ENCODE results near the gene PLXNA2.

DNA sequence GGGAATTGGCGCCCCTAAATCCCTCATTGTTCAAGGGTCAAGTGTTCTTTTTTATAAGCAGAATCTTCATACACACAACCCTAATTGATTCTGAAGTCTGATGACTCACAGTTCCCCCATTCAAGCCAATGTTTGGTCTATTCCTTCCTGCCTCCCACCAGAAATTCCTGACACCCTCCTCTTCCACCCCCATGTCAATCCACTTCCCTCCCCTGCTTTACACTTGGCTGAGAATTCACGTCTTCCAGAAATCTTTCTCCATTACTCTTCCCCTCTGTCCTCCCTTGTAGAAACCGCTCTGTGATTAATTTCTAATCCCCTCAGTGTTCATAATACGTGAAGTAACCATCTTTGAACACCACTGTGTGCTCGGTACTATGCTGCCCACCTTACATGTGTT lies 257.0 kb downstream of the PLXNA2 start:
- no peak for TF ChIP-seq POLR2A (IDR thresholded peaks at IDR 0.05)
- TF ChIP-seq, protein P1, sequence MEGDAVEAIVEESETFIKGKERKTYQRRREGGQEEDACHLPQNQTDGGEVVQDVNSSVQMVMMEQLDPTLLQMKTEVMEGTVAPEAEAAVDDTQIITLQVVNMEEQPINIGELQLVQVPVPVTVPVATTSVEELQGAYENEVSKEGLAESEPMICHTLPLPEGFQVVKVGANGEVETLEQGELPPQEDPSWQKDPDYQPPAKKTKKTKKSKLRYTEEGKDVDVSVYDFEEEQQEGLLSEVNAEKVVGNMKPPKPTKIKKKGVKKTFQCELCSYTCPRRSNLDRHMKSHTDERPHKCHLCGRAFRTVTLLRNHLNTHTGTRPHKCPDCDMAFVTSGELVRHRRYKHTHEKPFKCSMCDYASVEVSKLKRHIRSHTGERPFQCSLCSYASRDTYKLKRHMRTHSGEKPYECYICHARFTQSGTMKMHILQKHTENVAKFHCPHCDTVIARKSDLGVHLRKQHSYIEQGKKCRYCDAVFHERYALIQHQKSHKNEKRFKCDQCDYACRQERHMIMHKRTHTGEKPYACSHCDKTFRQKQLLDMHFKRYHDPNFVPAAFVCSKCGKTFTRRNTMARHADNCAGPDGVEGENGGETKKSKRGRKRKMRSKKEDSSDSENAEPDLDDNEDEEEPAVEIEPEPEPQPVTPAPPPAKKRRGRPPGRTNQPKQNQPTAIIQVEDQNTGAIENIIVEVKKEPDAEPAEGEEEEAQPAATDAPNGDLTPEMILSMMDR (IDR thresholded peaks at IDR 0.05) = no peak
